GM19463 (cell line): ENCODE data around the gene TRIM29.

Experiments
- ATAC-seq: cut with Tn5 transposase; IDR thresholded peaks from one replicate; pipeline ENCODE4 v1.9.1; 2021; ENCODE audit warnings: mild to moderate bottlenecking, moderate library complexity; ENCODE audit not compliant: unreplicated experiment

Gene TRIM29

GRCh38 chr11:120125509-120125908, 12.4 kb downstream of the TRIM29 start:
- no peak for ATAC-seq

DNA sequence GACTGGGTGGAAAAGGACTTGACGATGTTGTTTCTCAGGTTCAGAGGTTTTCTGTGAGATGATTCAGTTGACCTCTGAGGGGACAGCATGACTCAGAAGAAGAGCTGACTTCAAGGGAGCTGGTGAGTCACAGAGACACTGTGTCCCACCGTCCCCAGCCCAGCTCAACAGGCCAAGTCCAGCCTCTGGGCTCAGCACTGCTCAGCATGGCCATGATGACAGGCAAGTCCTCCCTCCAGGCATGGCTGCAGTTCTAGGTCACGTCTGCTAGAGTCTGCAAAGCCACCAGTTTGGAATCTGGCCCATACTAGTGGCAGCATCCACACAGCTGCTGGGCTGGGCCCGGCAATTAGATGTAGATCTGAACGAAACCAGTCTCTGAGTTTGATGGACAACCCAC, 12.9 kb downstream of the TRIM29 start:
- ATAC-seq = no peak

GRCh38 chr11:120124355-120124754, 13.6 kb downstream of the TRIM29 start:
- no peak for ATAC-seq

GRCh38 chr11:120123946-120124345, 14.0 kb downstream of the TRIM29 start:
- ATAC-seq = no peak

- no peak for ATAC-seq
Observed at GRCh38 chr11:120122924-120123683, 14.8 kb downstream of the TRIM29 start.

GRCh38 chr11:120121914-120122473, 15.9 kb downstream of the TRIM29 start:
- no peak for ATAC-seq

GRCh38 chr11:120121336-120121735, 16.6 kb downstream of the TRIM29 start:
- no peak for ATAC-seq

- ATAC-seq = no peak
Observed at GRCh38 chr11:120120805-120121335, 17.0 kb downstream of the TRIM29 start.

- ATAC-seq = no peak
Observed at GRCh38 chr11:120119121-120119520, 18.8 kb downstream of the TRIM29 start.

DNA sequence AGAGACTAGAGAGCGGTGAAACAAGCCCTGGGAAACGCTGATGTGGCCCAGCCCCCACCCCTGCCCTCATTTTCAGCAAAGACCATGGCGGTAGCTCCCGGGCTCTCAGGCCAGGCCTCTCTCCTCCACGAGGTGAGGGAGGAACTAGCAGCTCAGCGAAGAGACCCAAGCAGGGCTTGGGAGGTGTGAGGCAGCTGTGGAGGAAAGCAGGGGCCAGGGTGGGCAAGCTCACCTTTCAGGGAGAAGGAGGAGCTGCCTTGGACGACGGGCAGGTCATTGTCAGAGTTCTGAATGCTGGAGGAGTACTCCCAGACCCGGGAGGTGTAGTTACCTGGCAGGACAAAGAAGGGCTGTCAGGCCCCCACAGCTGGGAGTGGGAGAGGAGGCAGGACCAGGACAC, 19.9 kb downstream of the TRIM29 start:
- ATAC-seq = no peak

DNA sequence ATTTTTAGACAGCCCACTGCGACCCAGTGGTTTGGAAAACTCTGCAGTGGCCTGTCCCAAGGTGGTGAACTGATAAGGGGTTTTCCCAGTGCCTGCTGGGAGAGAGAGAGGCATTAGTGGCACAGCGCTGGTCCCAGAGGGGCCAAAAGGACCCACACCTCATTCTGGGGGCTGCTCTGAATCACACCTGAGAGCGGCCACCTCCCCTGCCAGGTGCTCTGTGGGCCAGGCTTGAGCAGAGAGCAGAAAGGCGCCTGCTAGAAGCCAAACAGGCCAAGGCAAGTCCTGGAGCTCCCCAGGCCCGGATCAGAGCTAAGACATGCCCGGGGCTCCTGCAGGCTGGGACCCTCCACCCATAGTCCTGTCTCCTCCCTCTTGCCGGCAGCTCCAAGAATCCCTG, 20.9 kb downstream of the TRIM29 start:
- ATAC-seq = no peak

- no peak for ATAC-seq
Observed at GRCh38 chr11:120115272-120116000, 22.5 kb downstream of the TRIM29 start.

DNA sequence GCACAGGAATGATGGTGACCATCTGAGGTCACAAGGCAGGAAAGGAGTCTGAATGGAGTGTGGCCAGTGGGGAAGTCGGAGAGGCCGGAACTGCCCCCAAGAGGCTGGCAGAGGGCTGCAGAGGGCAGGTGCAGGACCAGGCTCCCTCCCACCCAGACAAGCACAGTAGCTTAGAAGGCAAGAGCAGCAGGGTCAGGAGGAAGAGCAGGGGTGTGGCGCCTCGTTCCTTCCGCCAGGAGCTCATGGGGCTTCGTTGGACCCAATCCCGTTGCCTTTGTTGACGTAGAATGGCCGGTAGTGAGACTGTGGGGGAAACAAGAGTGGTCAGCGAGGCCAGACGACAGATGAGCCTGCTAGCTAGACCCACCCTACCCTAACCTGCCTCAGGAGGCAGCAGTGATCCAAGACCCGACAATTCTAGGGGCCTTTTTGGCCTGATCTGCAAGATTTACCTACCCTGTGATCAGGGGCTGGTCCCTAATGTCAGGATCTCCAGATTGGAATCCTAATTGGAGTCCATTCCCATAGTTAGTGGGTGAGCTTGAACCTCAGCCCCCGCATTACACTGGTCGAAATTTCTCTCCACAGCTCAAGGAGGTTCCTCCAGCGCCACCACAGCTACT, 25.6 kb downstream of the TRIM29 start:
- ATAC-seq = no peak

DNA sequence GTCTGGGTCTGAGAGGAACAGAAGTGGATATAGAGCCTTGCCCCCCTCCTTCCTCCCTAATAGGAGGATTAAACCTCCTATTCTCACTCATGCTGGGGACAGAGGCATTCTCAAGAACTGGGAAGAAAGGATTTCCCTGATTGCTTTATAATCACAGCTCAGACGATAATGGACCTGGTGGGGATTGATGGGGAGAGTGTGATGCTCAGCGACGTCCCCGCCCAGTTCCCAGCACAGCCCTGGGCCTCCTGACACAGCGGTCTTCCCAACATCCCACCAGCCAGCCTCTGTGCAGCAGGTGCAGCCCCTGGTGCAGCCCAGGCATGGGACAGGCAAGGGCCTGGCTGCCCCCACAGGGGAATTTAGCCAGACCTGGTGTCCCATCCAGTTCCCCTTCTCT, 28.4 kb downstream of the TRIM29 start:
- no peak for ATAC-seq

DNA sequence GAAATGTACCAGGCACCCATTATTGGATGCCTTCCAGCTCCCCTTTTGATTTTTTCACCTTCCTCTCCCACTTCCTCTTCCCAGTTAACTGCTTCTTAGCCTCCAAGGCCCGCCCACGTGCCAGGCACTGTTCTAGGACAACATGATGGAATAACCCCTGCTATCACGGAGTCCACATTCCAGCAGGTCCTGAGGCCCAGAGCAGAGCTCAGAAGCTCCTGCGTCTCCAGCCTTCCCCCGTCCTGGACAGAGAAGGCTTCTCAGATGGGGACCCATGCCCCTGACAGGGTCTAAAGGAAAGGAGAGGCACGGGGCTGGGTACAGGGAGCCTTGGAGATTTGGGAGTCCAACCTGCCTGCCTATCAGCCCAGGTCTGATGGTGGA, 29.1 kb downstream of the TRIM29 start:
- ATAC-seq = no peak

DNA sequence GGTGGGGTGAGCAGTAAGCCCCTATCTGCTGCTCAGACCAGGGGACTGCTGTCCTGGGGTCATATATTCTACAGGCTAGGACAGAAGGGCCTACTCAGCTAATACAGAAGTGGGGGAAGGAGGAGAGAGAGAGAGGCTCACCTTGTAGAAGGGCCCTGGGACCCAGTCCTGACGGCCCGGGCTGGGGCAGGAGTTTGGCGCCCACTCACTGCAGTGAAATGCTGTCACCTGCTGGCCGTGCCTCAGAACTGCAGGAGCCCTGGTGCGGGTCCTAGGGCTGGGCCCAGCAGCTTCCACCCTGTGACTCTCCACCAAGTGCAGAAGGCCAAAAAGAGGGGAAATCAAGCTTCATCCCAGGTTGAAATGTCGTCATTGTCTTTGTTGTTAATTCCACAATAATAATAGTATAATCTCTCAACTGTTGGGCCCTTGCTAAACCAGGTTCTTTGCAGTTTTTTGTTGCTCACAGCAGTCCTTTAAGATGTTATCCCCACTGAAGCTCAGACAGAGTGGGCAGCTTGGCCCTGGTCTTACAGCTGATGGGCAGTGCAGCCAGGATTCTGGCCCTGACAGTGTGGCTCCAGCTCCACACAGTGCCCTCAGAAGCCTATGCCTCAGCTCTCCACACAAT, 29.6 kb downstream of the TRIM29 start:
- ATAC-seq = no peak

- no peak for ATAC-seq
Observed at GRCh38 chr11:120107692-120108091, 30.2 kb downstream of the TRIM29 start.

- no peak for ATAC-seq
Observed at GRCh38 chr11:120106354-120107150, 31.4 kb downstream of the TRIM29 start.

DNA sequence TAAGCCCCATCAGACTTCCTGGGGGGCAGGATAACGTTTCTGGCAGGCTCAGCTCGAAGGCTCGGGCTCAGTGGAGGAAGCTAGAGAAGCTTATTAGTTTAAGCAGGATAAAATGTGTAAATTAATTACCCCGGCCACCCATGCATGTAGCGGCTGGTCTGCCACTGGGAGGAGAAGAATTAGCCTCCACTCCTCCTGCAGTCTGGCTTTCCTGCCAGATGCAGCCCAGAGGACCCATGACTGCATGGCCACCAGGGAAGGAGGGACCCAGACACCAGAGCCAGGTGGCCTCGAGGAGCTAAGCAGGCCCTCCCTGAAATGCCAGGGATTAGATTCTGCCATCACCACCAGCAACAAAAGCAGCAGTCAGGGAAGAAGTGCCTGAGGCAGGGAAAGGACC, 32.3 kb downstream of the TRIM29 start:
- no peak for ATAC-seq

GRCh38 chr11:120104041-120104565, 33.8 kb downstream of the TRIM29 start:
- ATAC-seq = no peak
